Ovary (tissue), 3 donors: ENCODE data around the gene LPAR5.
"Not testable (repeated sequence)": the region's sequence is repeated elsewhere in the genome, so short reads cannot be mapped to it uniquely, and the experiment has no call there.

Source experiments
- EP300 ChIP-seq: sonication (generic); formaldehyde crosslinking; IDR thresholded peaks from one replicate; pipeline ENCODE4 v1.6.1; 2017; ENCODE audit warnings: antibody characterized with exemption
- POLR2A ChIP-seq: fragments of 450-650 bp; IDR thresholded peaks from one replicate; pipeline ENCODE4 v1.6.1; 2017; ENCODE audit warnings: antibody characterized with exemption, mild to moderate bottlenecking, moderate library complexity
- TF ChIP-seq, protein P1 (sequence below), 3 donors: fragments of 450-650 bp in 2 of 3; fragments of 200-600 bp in 1 of 3; IDR thresholded peaks; one replicate each; pipeline versions ENCODE4 v1.5.1 to v1.8.0; 2016 to 2022; ENCODE audit warnings: antibody characterized with exemption in 3 of 3, mild to moderate bottlenecking in 1 of 3
- donor health status: DM: no; HTN: no; CAD: no.

DNA sequence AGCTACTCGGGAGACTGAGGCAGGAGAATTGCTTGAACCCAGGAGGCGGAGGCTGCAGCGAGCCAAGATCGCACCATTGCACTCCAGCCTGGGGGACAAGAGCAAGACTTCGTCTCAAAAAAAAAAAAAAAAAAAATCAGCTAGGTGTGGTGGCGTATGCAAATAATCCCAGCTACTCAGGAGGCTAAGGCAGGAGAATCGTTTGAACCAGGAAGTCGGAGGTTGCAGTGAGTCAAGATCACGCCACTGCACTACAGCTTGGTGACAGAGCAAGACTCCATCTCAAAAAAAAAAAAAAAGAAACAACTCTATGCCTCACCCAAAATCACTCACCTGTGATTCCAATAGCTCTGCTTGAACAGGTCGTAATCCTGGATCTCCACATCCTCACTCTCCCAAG lies 40.1 kb downstream of the LPAR5 start:
- not testable (repeated sequence) for TF ChIP-seq POLR2A, EP300
- TF ChIP-seq, protein P1, sequence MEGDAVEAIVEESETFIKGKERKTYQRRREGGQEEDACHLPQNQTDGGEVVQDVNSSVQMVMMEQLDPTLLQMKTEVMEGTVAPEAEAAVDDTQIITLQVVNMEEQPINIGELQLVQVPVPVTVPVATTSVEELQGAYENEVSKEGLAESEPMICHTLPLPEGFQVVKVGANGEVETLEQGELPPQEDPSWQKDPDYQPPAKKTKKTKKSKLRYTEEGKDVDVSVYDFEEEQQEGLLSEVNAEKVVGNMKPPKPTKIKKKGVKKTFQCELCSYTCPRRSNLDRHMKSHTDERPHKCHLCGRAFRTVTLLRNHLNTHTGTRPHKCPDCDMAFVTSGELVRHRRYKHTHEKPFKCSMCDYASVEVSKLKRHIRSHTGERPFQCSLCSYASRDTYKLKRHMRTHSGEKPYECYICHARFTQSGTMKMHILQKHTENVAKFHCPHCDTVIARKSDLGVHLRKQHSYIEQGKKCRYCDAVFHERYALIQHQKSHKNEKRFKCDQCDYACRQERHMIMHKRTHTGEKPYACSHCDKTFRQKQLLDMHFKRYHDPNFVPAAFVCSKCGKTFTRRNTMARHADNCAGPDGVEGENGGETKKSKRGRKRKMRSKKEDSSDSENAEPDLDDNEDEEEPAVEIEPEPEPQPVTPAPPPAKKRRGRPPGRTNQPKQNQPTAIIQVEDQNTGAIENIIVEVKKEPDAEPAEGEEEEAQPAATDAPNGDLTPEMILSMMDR (IDR thresholded peaks at IDR 0.05), result not testable (repeated sequence)
